HEK293 (cell line): ENCODE data around the gene CAMSAP3.
A peak's percentile ranks its signal among the peaks of the same experiment; 100 is the strongest.

ENCODE experiments used
- CTCF ChIA-PET: fragments of 350-600 bp; formaldehyde crosslinking; extraction: SDS; loops from one replicate; lab custom pipeline; 2021; ENCODE audit warnings: antibody characterized with exemption; lab: Yijun Ruan, JAX
- POLR2A ChIA-PET: fragments of 300-600 bp; formaldehyde crosslinking; extraction: SDS; loops from one replicate; lab custom pipeline; 2020; ENCODE audit warnings: antibody characterized with exemption, inconsistent platforms; lab: Yijun Ruan, JAX
- H3K27ac ChIP-seq: fragments of 200-500 bp; sonication (Bioruptor generic); 2 replicates; pipeline ENCODE4 v1.5.1; 2014; ENCODE audit warnings: low read depth, low read length, control low read depth, inconsistent platforms; ENCODE audit errors: extremely low read depth
- H3K36me3 ChIP-seq, 2 experiments: fragments of 200-500 bp in 1 of 2; sonication (Bioruptor generic) in 1 of 2; 1 replicate in 1 of 2; 2 replicates in 1 of 2; pipeline ENCODE4 v1.5.1; 2014 to 2017; ENCODE audit warnings: inconsistent platforms in 2 of 2, low read length in 2 of 2; ENCODE audit not compliant: control insufficient read depth in 2 of 2, insufficient read depth in 1 of 2
- H3K4me1 ChIP-seq: fragments of 200-500 bp; sonication (Bioruptor generic); 2 replicates; pipeline ENCODE4 v1.5.1; 2014; ENCODE audit warnings: mild to moderate bottlenecking, low read length, inconsistent platforms; ENCODE audit not compliant: control insufficient read depth, insufficient read depth
- H3K4me3 ChIP-seq: 2 replicates; pipeline ENCODE4 v1.5.1; 2011; ENCODE audit warnings: low read depth, mild to moderate bottlenecking, control low read depth, low read length, moderate library complexity
- H3K9me3 ChIP-seq: fragments of 200-500 bp; sonication (Bioruptor generic); 2 replicates; pipeline ENCODE4 v1.5.1; 2014; ENCODE audit warnings: low read depth, low read length, inconsistent platforms; ENCODE audit not compliant: control insufficient read depth, insufficient read depth
- BCL6B ChIP-seq: fragments of 450-650 bp; formaldehyde crosslinking; IDR thresholded peaks from 2 replicates; pipeline ENCODE4 v1.5.1; 2017; ENCODE audit warnings: missing biosample characterization, missing genetic modification characterization
- EGR2 ChIP-seq: fragments of 450-650 bp; formaldehyde crosslinking; IDR thresholded peaks from 2 replicates; pipeline ENCODE4 v1.5.1; 2016; ENCODE audit warnings: low read depth, missing biosample characterization, missing genetic modification characterization
- HOXA7 ChIP-seq: sonication (generic); formaldehyde crosslinking; IDR thresholded peaks from 2 replicates; pipeline ENCODE4 v1.8.1; 2022; ENCODE audit warnings: missing genetic modification reagents, borderline replicate concordance
- KLF1 ChIP-seq: fragments of 450-650 bp; formaldehyde crosslinking; IDR thresholded peaks from 2 replicates; pipeline ENCODE4 v1.5.1; 2016; ENCODE audit warnings: missing biosample characterization, missing genetic modification characterization
- PATZ1 ChIP-seq: fragments of 450-650 bp; formaldehyde crosslinking; IDR thresholded peaks from 2 replicates; pipeline ENCODE4 v1.5.1; 2016; ENCODE audit warnings: missing biosample characterization, missing genetic modification characterization
- PRDM1 ChIP-seq: fragments of 450-650 bp; formaldehyde crosslinking; IDR thresholded peaks from 2 replicates; pipeline ENCODE4; 2016; ENCODE audit warnings: missing biosample characterization, missing genetic modification characterization
- TSHZ1 ChIP-seq: fragments of 450-650 bp; formaldehyde crosslinking; IDR thresholded peaks from 2 replicates; pipeline ENCODE4 v1.5.1; 2016; ENCODE audit warnings: missing biosample characterization, missing genetic modification characterization, borderline replicate concordance
- ZFHX2 ChIP-seq: fragments of 450-650 bp; formaldehyde crosslinking; conservative IDR thresholded peaks from 2 replicates; pipeline ENCODE4 v1.5.1; 2016; ENCODE audit warnings: missing biosample characterization, missing genetic modification characterization
- ZNF114 ChIP-seq: fragments of 450-650 bp; formaldehyde crosslinking; IDR thresholded peaks from 2 replicates; pipeline ENCODE4 v1.5.0; 2017; ENCODE audit warnings: missing biosample characterization, missing genetic modification characterization
- ZNF155 ChIP-seq: fragments of 450-650 bp; formaldehyde crosslinking; IDR thresholded peaks from 2 replicates; pipeline ENCODE4 v1.5.1; 2016; ENCODE audit warnings: missing biosample characterization, missing genetic modification characterization
- ZNF324 ChIP-seq: fragments of 450-650 bp; formaldehyde crosslinking; IDR thresholded peaks from 2 replicates; pipeline ENCODE4 v1.5.1; 2016; ENCODE audit warnings: missing biosample characterization, missing genetic modification characterization
- ZNF48 ChIP-seq: fragments of 450-650 bp; formaldehyde crosslinking; IDR thresholded peaks from 2 replicates; pipeline ENCODE4 v1.5.1; 2016; ENCODE audit warnings: missing biosample characterization, missing genetic modification characterization
- ZNF510 ChIP-seq: fragments of 450-650 bp; formaldehyde crosslinking; IDR thresholded peaks from 2 replicates; pipeline ENCODE4 v1.5.1; 2018; ENCODE audit warnings: mild to moderate bottlenecking, missing genetic modification characterization, missing biosample characterization; ENCODE audit not compliant: insufficient replicate concordance
- ZNF530 ChIP-seq: fragments of 450-650 bp; formaldehyde crosslinking; IDR thresholded peaks from 2 replicates; pipeline ENCODE4 v1.5.1; 2016; ENCODE audit warnings: low read depth, missing biosample characterization, missing genetic modification characterization
- ZNF561 ChIP-seq: fragments of 450-650 bp; IDR thresholded peaks from 2 replicates; pipeline ENCODE4 v1.5.1; 2018; ENCODE audit warnings: missing biosample characterization, missing genetic modification characterization, borderline replicate concordance
- ZNF623 ChIP-seq: fragments of 450-650 bp; formaldehyde crosslinking; IDR thresholded peaks from 2 replicates; pipeline ENCODE4 v1.5.1; 2016; ENCODE audit warnings: missing biosample characterization, missing genetic modification characterization
- ZNF776 ChIP-seq: fragments of 450-650 bp; formaldehyde crosslinking; IDR thresholded peaks from 2 replicates; pipeline ENCODE4 v1.5.0; 2017; ENCODE audit warnings: missing biosample characterization, missing genetic modification characterization, borderline replicate concordance

Gene CAMSAP3

GRCh38 chr19:7582446-7582845 is 13.2 kb upstream of the CAMSAP3 start:
- TF ChIP-seq ZNF155 (no peak), ZNF530 (tag by site-specific recombination) (no peak), ZNF324 (tag by site-specific recombination) (no peak), HOXA7 (no peak)
- POLR2A ChIA-PET: no interaction called here
- Histone ChIP-seq H3K9me3 (no peaks in the 10 kb centered on the region), H3K27ac (no peak overlapping the region), H3K4me1 (no peaks in the 10 kb centered on the region), H3K36me3 (no peaks in the 10 kb centered on the region), H3K4me3 (no peak overlapping the region)
- CTCF ChIA-PET: interaction anchor here (0.6 to 3.9 kb wide), 2 partner anchors 12 to 13 kb away, joined by 3 to 21 read pairs; no protein-coding TSS in a partner anchor

- ChIA-PET POLR2A (no interaction called here), CTCF (interaction anchor here (1.1 kb wide), 1 partner anchor 22 kb away, joined by 3 read pairs; no protein-coding TSS in a partner anchor)
- H3K9me3 ChIP-seq: no peaks in the 10 kb centered on the region
- H3K36me3 ChIP-seq: no peaks in the 10 kb centered on the region
- no peak overlapping the region for H3K27ac ChIP-seq
- no peaks in the 10 kb centered on the region for H3K4me1 ChIP-seq
- H3K4me3 ChIP-seq: no peak overlapping the region
- TF ChIP-seq ZNF114: no peak
- no peak for TF ChIP-seq ZNF48 (tag by site-specific recombination)
- no peak for TF ChIP-seq ZNF510 (tag by site-specific recombination)
- no peak for TF ChIP-seq ZNF623 (tag by site-specific recombination)
- no peak for TF ChIP-seq ZNF561 (tag by site-specific recombination)
- TF ChIP-seq ZNF776 (tag by site-specific recombination): no peak
- TF ChIP-seq TSHZ1 (tag by site-specific recombination): no peak
- no peak for TF ChIP-seq BCL6B
- no peak for TF ChIP-seq PATZ1 (tag by site-specific recombination)
Observed at GRCh38 chr19:7589822-7590221, 5.8 kb upstream of the CAMSAP3 start.

GRCh38 chr19:7590256-7590655 is 5.4 kb upstream of the CAMSAP3 start:
- H3K9me3 ChIP-seq: no peaks in the 10 kb centered on the region
- TF ChIP-seq EGR2 (tag by site-specific recombination) (peak; percentile 46), ZNF155 (no peak), KLF1 (0 out of 2 replicates have a peak, but pooled peaks have one; percentile 35), ZFHX2 (tag by site-specific recombination) (peak; percentile 59), PRDM1 (tag by site-specific recombination) (no peak)
- TF ChIP-seq, all 188 proteins: peak for 3
- no peaks in the 10 kb centered on the region for H3K4me1 ChIP-seq
- H3K36me3 ChIP-seq: no peaks in the 10 kb centered on the region
- H3K4me3 ChIP-seq: no peak overlapping the region
- no peak overlapping the region for H3K27ac ChIP-seq
- ChIA-PET CTCF (interaction anchor here (1.1 kb wide), 1 partner anchor 23 kb away, joined by 3 read pairs; no protein-coding TSS in a partner anchor), POLR2A (no interaction called here)
